Measurements from ENCODE around the gene TBC1D8.

TBC1D8 gene

GRCh38 chr2:101162561-101163330 is 11.6 kb upstream of the TBC1D8 start:
- H3K4me1 ChIP-seq (ENCODE audit: control insufficient read depth, insufficient read depth, low read length) = no peaks in the 10 kb centered on the region; the same call in 1 of the 2 replicates
- no peaks in the 10 kb centered on the region for H3K36me3 ChIP-seq (ENCODE audit: control insufficient read depth, insufficient read depth, low read length)
- no peak overlapping the region for H3K9ac ChIP-seq (ENCODE audit: low read length)
- no peaks in the 10 kb centered on the region for H3K27me3 ChIP-seq (ENCODE audit: control insufficient read depth, insufficient read depth, low read length)
- H3K27ac ChIP-seq (ENCODE audit: low read depth, low read length) = no peak overlapping the region
- peaks cover 10% of the 10 kb centered on the region for H3K9me3 ChIP-seq (ENCODE audit: control insufficient read depth, insufficient read depth, low read depth, low read length)
- no peak overlapping the region for H3K4me3 ChIP-seq (ENCODE audit: low read depth, low read length)

GRCh38 chr2:101161658-101162057 is 10.5 kb upstream of the TBC1D8 start:
- Histone ChIP-seq H3K9me3 (ENCODE audit: control insufficient read depth, insufficient read depth, low read depth, low read length) (peaks cover 6% of the 10 kb centered on the region), H3K27me3 (ENCODE audit: control insufficient read depth, insufficient read depth, low read length) (no peaks in the 10 kb centered on the region), H3K27ac (ENCODE audit: low read depth, low read length) (no peak overlapping the region), H3K4me1 (ENCODE audit: control insufficient read depth, insufficient read depth, low read length) (no peaks in the 10 kb centered on the region; the same call in 1 of the 2 replicates), H3K9ac (ENCODE audit: low read length) (no peak overlapping the region), H3K4me3 (ENCODE audit: low read depth, low read length) (no peak overlapping the region), H3K36me3 (ENCODE audit: control insufficient read depth, insufficient read depth, low read length) (no peaks in the 10 kb centered on the region)

GRCh38 chr2:101160454-101160853 is 9.3 kb upstream of the TBC1D8 start:
- Histone ChIP-seq H3K9me3 (ENCODE audit: control insufficient read depth, insufficient read depth, low read depth, low read length) (peaks cover 6% of the 10 kb centered on the region), H3K9ac (ENCODE audit: low read length) (no peak overlapping the region), H3K27ac (ENCODE audit: low read depth, low read length) (no peak overlapping the region), H3K4me3 (ENCODE audit: low read depth, low read length) (no peak overlapping the region), H3K36me3 (ENCODE audit: control insufficient read depth, insufficient read depth, low read length) (no peaks in the 10 kb centered on the region), H3K27me3 (ENCODE audit: control insufficient read depth, insufficient read depth, low read length) (no peaks in the 10 kb centered on the region), H3K4me1 (ENCODE audit: control insufficient read depth, insufficient read depth, low read length) (no peaks in the 10 kb centered on the region; the same call in 1 of the 2 replicates)

GRCh38 chr2:101159526-101159925 is 8.3 kb upstream of the TBC1D8 start:
- no peak overlapping the region for H3K4me3 ChIP-seq (ENCODE audit: low read depth, low read length)
- no peak overlapping the region for H3K9ac ChIP-seq (ENCODE audit: low read length)
- H3K27ac ChIP-seq (ENCODE audit: low read depth, low read length) = no peak overlapping the region
- no peaks in the 10 kb centered on the region; the same call in 1 of the 2 replicates for H3K4me1 ChIP-seq (ENCODE audit: control insufficient read depth, insufficient read depth, low read length)
- H3K36me3 ChIP-seq (ENCODE audit: control insufficient read depth, insufficient read depth, low read length) = no peaks in the 10 kb centered on the region
- H3K27me3 ChIP-seq (ENCODE audit: control insufficient read depth, insufficient read depth, low read length) = no peaks in the 10 kb centered on the region
- H3K9me3 ChIP-seq (ENCODE audit: control insufficient read depth, insufficient read depth, low read depth, low read length) = peaks cover 6% of the 10 kb centered on the region

GRCh38 chr2:101157272-101157671 is 6.1 kb upstream of the TBC1D8 start:
- H3K4me3 ChIP-seq (ENCODE audit: low read depth, low read length) = no peak overlapping the region
- no peaks in the 10 kb centered on the region for H3K27me3 ChIP-seq (ENCODE audit: control insufficient read depth, insufficient read depth, low read length)
- no peak overlapping the region for H3K9ac ChIP-seq (ENCODE audit: low read length)
- H3K36me3 ChIP-seq (ENCODE audit: control insufficient read depth, insufficient read depth, low read length) = no peaks in the 10 kb centered on the region
- H3K27ac ChIP-seq (ENCODE audit: low read depth, low read length) = no peak overlapping the region
- peaks cover 8% of the 10 kb centered on the region; the same call in 1 of the 2 replicates for H3K4me1 ChIP-seq (ENCODE audit: control insufficient read depth, insufficient read depth, low read length)
- H3K9me3 ChIP-seq (ENCODE audit: control insufficient read depth, insufficient read depth, low read depth, low read length) = no peaks in the 10 kb centered on the region

- Histone ChIP-seq H3K27me3 (ENCODE audit: control insufficient read depth, insufficient read depth, low read length) (peaks cover 16% of the 10 kb centered on the region), H3K9ac (ENCODE audit: low read length) (no peak overlapping the region), H3K4me3 (ENCODE audit: low read depth, low read length) (no peak overlapping the region), H3K36me3 (ENCODE audit: control insufficient read depth, insufficient read depth, low read length) (no peaks in the 10 kb centered on the region), H3K9me3 (ENCODE audit: control insufficient read depth, insufficient read depth, low read depth, low read length) (no peaks in the 10 kb centered on the region), H3K4me1 (ENCODE audit: control insufficient read depth, insufficient read depth, low read length) (peaks cover 26% of the 10 kb centered on the region), H3K27ac (ENCODE audit: low read depth, low read length) (no peak overlapping the region)
These were observed 2.6 kb upstream of the TBC1D8 start for GRCh38 chr2:101153787-101154186.

GRCh38 chr2:101153077-101153707 is 2.0 kb upstream of the TBC1D8 start:
- Histone ChIP-seq H3K9ac (ENCODE audit: low read length) (no peak overlapping the region), H3K9me3 (ENCODE audit: control insufficient read depth, insufficient read depth, low read depth, low read length) (no peaks in the 10 kb centered on the region), H3K4me1 (ENCODE audit: control insufficient read depth, insufficient read depth, low read length) (peaks cover 32% of the 10 kb centered on the region), H3K27me3 (ENCODE audit: control insufficient read depth, insufficient read depth, low read length) (peaks cover 16% of the 10 kb centered on the region), H3K36me3 (ENCODE audit: control insufficient read depth, insufficient read depth, low read length) (no peaks in the 10 kb centered on the region), H3K4me3 (ENCODE audit: low read depth, low read length) (peak overlapping the region; percentile 72; the same call in 1 of the 2 replicates), H3K27ac (ENCODE audit: low read depth, low read length) (no peak overlapping the region)

GRCh38 chr2:101152272-101153076 is 1.3 kb upstream of the TBC1D8 start:
- Histone ChIP-seq H3K9ac (ENCODE audit: low read length) (peak overlapping the region; percentile 42), H3K27ac (ENCODE audit: low read depth, low read length) (no peak overlapping the region), H3K4me3 (ENCODE audit: low read depth, low read length) (peak overlapping the region; percentile 72)

GRCh38 chr2:101151859-101152271 is 683 bp upstream of the TBC1D8 start:
- Histone ChIP-seq H3K27ac (ENCODE audit: low read depth, low read length) (no peak overlapping the region; the same call in 1 of the 2 replicates), H3K36me3 (ENCODE audit: control insufficient read depth, insufficient read depth, low read length) (no peaks in the 10 kb centered on the region), H3K9ac (ENCODE audit: low read length) (peak overlapping the region; percentile 42), H3K4me3 (ENCODE audit: low read depth, low read length) (peak overlapping the region; percentile 72), H3K27me3 (ENCODE audit: control insufficient read depth, insufficient read depth, low read length) (peaks cover 16% of the 10 kb centered on the region), H3K9me3 (ENCODE audit: control insufficient read depth, insufficient read depth, low read depth, low read length) (no peaks in the 10 kb centered on the region), H3K4me1 (ENCODE audit: control insufficient read depth, insufficient read depth, low read length) (peaks cover 42% of the 10 kb centered on the region)

More at GRCh38 chr2:101152272-101153076, 1.3 kb upstream of the TBC1D8 start:
- H3K36me3 ChIP-seq (ENCODE audit: control insufficient read depth, insufficient read depth, low read length) = no peaks in the 10 kb centered on the region
- peaks cover 16% of the 10 kb centered on the region for H3K27me3 ChIP-seq (ENCODE audit: control insufficient read depth, insufficient read depth, low read length)
- peaks cover 40% of the 10 kb centered on the region for H3K4me1 ChIP-seq (ENCODE audit: control insufficient read depth, insufficient read depth, low read length)
- H3K9me3 ChIP-seq (ENCODE audit: control insufficient read depth, insufficient read depth, low read depth, low read length) = no peaks in the 10 kb centered on the region

- peaks cover 55% of the 10 kb centered on the region for H3K4me1 ChIP-seq (ENCODE audit: control insufficient read depth, insufficient read depth, low read length)
- H3K4me3 ChIP-seq (ENCODE audit: low read depth, low read length) = peak overlapping the region; percentile 72
- peaks cover 16% of the 10 kb centered on the region for H3K27me3 ChIP-seq (ENCODE audit: control insufficient read depth, insufficient read depth, low read length)
- H3K27ac ChIP-seq (ENCODE audit: low read depth, low read length) = no peak overlapping the region
- H3K9me3 ChIP-seq (ENCODE audit: control insufficient read depth, insufficient read depth, low read depth, low read length) = no peaks in the 10 kb centered on the region
- no peaks in the 10 kb centered on the region for H3K36me3 ChIP-seq (ENCODE audit: control insufficient read depth, insufficient read depth, low read length)
- H3K9ac ChIP-seq (ENCODE audit: low read length) = peak overlapping the region; percentile 23
These were observed 656 bp downstream of the TBC1D8 start for GRCh38 chr2:101150306-101151145.

All from HUES6 (cell line).